ELR (cell line): Measurements from ENCODE around the gene AGAP1.

Experiments used
- DNase-seq: peaks from one replicate; pipeline ENCODE4 v3.0.0-alpha.2; 2015; ENCODE audit warnings: low read depth

AGAP1 gene

DNA sequence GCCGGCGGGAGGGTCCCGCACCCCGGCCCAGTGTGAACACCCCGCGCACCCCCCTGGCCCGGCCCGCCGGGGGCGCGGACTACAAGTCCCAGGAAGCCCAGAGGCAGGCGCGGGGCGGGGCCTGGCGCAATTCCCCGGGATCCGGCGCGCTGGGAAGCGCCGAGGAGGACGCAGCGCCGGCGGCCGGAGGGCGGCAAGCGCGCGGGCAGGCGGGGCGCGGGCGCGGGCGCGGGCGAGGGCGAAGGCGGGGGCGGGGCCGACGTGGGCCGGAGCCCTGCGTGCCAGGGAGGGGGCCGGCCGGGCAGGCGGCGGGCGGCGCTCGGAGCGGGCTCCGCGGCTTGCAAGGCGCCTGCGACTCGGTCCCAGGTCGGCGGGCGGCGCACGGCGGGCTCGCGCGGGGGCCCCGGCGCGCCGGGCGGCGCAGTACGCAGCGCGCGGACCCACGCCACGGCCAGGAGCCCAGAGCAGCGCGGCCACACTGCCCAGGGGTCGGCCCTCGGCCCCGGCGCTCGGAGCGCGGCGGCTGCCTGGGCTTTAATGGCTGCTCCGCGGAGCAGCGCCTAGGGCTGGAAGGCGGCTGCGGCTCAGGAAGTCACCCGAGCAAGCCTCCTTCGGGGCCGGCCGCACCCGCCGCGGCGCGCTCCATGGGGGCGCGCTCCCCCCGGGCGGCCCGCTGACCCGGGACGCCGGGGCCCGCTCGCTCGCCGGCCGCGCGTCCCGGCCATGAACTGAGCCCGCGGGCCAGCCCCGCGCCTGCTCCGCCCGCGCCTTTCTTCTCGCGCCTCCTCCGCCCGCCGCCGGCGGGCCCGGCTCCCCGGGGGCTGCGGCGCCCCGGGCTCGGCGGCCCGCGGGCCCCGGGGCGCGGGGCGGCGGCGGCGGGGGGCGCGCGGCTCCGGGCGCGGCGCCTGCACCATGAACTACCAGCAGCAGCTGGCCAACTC lies at the start of gene AGAP1:
TSS of gene AGAP1 (plus strand) at position 269 of the 941 bp plus-strand sequence.
- DNase-seq: peak; percentile 89

DNA sequence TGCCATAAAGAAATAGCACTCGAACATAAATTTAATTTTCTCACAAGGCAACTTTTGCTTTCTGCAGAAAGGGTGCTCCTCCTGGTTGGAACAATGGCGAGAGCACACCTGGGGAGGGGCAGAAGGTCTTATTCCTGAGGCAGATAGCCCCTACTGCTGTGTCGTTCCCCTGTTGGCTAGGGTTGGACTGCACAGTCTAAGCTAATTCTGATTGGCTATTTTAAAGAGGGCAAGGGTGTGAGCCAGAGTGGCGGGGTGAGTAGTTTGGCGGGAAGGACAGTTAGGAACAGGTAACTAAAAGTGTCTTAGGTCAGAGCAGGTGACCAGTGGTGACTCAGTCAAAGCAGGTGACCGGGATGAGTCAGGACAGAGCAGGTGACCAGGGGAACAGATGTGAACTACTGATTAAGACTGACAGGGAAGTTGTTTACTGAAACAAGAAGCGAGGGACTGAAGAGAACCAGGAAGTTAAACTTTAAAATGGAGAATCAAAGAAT lies 49.7 kb upstream of the AGAP1 start:
- DNase-seq: no peak

DNA sequence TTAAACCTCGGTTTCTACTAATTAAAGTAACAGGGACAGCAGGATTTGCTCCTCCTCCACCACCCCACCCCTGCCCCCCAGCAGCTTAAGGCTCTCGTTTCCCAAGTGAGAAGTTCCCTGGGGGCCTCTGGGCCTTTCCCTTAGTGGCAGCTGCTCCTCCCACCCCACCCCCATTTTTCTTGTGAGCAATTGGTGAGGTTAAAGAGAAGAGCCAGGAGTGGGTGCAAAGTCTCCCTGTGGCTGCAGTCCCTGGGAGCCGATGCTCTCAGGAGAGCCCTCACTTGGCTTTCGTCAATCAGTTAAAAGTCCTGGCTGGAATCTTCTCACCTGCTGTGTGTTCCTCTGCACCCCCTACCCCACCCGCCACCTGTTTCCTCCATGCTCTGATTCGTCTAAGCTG lies 48.7 kb upstream of the AGAP1 start:
- no peak for DNase-seq

DNA sequence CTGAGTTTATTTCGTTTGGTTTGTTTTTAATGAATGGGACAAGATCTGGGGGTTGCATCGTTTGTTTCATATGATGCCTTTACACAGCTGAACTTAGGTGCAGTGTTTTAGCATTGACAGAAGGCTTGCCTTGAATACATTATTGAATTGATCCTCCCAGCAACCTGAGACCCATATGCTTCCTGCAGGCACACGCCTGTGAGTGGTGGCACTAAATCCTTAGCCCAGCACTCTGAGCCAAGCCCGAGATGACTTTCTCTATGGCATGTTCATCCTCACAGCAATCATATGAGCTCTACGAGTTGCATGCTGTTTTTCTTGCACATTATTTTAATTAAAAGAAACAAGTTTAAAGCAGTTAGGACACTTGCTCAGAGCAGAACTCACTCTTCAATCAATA lies 47.8 kb upstream of the AGAP1 start:
- no peak for DNase-seq

DNA sequence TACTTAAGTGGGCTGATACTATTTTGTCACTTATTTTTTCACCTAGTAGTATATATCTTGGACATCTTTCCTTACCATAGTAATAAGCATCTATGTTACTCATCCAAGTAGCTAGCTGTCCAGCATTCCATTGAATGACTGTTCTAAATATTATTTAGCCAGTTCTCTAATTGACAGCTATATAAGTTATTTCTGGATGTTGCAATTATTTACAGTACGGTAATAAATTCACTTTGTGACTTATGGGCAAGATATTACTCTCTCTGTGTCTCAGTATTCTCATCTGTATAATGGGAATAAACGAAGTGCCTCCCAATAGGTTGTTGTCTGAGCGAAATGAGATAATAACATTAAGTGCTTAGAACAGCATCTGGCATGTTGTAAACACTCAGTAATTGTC lies 46.6 kb upstream of the AGAP1 start:
- peak; percentile 61 for DNase-seq

DNA sequence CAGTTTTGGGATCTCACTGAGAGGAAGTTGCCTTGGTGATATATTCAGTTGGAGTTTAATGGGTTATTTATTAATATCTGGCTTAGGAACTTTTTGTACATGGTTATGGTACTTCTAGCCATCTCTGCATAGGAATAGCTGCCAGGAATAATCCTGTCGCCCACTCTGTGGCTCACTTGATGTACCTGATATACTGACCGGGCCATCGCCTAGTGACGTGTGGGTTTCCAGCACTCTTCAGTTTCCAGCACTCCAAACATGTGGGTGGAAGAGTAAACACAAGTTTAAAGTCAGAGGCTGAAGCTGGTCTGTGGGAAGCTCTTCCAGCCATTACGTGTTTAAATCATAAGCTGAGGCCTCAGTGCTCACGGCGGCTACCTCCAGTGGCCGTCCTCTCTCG lies 44.3 kb upstream of the AGAP1 start:
- DNase-seq: no peak

DNA sequence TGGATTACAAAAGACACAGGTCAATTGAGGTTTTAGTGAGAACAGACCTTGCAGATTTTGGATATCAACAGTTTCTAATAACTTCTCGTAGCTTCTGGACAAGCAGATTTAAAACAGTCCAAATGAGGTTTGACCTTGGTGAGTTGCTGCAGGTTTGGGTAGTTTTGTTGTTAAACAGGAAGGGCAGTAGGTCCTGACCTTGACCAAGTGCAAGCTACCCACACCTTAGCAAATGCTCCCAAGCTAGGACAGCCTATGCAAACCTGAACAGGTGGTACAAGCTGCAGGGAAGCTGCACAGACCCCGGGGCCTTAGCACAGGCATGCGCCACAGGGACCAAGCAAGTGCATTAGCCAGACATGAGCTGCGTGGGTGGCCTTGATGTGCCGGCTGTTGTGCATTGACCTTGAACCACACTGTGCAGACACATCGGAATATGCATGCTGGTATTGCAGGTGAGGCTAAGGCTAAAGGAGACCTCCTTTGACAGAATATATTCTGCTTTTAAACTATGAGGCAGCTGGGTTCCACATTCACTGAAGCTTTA lies 40.2 kb upstream of the AGAP1 start:
- DNase-seq: no peak

DNA sequence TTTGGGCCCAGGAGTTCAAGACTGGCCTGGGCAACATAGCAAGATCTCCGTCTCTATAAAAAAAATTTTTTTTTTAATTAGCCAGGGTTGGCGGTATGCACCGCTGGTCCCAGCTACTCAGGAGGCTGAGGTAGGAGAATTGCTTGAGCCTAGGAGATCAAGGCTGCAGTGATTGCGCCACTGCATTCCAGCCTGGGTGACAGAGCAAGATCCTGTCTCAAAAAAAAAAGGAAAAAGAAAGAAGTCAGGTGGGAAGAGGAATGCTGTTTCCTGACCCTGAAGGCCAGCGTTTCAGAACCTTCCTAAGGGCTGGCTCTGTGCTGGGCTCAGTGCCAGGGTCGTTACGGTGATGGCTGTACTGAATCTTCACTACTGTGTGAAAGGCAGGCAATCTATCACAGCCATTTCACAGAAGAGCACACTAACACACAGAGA lies 35.0 kb upstream of the AGAP1 start:
- peak; percentile 64 for DNase-seq

DNA sequence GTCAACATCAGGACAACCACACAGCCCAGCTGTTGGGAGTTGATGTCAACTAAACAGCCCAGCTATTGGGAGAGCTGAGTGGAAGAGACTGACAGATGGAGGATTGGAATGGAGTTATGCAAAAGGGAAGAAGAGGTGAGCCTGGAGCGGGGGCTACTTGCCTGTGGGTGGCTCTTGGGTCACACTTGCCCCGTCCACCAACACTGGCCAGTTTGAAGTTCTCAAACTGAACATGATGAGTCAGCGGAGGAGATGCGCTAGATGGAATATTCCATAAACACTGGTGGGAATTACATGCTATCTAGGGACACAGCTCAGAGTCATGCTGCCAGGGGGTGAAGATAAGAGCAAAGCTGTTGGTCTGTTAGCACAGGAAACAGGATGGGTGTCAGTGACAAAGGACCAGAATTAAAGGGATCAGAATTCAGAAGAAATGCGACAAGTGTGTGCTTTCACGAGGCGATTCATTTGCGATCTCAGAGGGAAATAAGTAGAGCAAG lies 33.2 kb upstream of the AGAP1 start:
- DNase-seq: no peak

DNA sequence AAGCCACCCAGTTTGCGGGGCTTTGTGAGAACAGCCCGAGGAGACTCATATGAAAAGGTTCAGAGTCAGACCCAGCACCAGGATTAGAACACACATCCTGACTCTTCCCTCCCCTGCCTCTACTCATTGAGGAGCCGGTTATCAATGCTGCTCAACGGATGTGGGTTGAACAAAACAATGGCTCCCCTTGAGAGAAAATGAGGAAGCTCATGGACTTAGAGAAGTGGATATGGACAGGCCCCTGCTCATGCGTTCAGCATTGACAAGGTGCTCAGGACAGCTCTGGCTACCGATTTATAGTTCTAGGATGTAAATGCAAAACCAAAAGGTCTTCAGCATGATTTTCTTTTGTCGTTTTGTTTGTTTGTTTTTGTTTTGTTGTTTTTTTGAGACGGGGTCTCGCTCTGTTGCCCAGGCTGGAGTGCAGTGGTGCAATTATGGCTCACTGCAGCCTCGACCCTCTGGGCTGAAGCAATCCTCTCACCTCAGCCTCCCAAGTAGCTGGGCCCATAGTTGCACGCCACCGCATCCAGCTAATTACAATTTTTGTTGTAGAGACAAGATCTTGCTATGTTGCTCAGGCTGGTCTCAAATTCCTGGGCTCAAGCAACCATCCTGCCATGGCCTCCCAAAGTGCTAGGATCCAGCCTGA lies 32.0 kb upstream of the AGAP1 start:
- DNase-seq: no peak

DNA sequence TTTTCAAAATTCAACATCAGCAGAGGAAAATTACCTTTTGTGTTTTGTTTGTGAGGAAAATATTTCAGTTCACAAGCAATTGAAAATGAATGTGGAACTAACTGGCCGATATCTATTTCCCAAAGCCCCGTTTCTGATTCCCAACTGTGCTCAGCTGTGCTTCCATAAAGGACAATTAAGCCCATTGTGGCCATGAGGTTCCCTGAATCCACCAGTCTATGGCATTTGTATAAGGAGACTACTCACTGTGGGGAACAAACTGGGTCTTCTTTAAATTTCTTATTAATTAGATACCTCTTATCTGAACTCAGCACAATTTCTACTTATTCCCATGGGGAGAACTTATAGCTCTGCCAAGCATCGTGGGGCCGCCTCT lies 31.4 kb upstream of the AGAP1 start:
- DNase-seq: no peak

DNA sequence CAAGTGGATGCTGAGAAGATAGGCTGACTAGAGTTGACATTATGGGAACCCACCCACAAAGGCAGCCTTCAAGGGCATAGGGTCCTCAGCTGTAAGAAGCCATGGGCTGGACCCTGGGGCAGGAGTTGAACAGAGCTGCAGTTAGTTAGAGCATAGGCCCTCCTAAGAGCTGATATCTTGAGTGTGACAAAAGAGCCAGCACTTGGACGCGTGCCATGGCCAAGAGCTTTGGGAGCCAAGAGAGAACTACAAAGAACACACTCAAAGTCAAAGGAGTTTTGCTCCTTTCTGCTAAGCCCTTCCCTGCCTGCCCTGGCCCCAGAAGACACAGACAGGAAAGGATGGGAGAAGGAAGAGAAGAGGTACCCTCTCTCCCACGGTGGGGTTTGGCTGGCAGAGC lies 29.9 kb upstream of the AGAP1 start:
- no peak for DNase-seq

DNA sequence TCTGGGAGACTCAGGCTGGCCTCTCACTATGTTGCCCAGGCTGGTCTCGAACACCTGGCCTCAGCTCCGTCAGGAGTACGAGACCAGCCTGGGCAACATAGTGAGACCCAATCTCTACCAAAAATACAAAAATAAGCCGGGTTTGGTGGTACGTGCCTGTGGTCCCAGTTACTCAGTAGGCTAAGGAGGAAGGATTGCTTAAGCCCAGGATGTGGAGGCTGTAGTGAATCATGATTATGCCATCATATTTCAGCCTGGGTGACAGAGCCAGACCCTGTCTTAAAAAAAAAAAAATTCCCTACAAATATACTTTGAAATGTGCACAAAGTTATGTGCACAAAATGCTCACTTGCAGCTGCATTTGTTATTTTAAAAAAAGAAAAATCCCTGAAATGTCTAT lies 26.3 kb upstream of the AGAP1 start:
- DNase-seq: peak; percentile 84

DNA sequence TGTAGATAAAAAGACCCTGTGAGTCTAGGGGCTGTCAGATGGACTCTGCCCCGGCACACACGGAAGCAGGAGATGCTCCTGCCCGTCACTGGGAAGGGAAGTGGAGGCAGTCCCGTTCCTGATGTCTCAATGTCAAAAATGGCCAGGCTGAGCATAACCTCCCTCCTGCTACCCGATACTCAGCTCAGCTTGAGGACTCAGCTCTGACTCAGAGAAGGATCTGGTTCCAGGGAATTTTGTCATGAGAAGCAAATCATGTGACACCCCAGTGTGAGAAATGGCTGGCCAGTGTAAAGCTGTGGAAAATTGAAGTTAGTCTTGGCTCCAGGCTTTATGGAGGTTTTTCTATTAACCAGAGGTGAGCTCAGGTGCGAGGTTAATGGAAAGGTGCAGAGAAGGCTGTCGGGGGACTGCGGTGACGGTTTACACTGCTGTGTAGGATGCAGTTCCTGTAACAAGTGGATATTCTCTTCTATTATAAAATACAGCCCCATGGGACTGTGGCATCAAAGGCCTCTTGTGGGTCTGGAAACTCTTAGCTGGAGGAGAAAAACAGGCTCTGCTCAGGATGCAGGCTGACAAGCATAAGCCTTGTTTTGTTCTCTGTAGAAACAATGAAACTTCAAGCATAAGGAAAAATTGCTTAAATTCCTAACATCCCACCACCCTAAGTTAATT lies 24.7 kb upstream of the AGAP1 start:
- DNase-seq: peak; percentile 95

DNA sequence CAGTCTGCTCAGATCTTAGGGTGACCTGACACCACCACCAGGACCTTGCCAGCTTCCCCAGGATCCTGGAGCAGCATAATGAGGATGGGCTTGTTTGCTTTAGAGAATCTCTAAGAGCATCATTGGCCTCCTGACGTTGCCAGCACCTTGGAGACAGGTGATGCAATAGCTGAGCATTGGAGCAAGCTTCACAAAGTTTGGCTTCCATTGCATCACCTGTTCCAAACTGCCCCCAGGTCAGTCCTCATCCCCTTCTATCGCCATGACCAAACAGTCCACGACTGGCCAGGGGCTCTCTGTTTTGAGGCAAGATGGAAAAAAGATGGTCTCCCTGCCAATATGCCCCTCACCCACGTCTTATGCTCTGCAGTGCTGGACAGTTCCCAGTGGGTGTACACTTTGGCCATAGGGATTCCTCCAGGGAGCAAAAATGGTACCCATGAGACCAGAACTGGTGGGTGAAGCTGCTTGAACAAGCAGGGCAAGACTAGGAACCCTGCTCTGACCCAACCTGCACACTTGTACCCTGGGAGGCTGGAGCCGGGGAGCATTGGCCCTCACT lies 22.6 kb upstream of the AGAP1 start:
- DNase-seq: no peak

DNA sequence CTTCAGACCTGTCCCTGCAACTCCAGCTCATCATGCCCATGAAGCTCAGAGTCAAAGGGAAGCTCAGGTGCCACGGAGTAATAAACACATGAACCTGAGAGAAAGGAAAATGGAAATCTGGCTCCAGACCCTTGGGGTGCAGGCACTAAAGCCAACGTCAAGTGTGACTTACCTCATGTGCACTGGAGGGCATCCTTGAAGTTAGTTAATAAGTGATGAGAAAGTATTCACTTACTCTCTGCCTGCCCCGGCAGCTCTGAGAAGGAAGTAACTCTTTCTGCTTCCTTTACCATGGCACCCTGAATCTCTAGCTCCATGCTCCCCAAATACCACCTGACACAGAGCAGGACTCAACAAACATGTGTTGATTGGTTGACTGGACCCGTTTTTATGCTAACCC lies 21.4 kb upstream of the AGAP1 start:
- no peak for DNase-seq

DNA sequence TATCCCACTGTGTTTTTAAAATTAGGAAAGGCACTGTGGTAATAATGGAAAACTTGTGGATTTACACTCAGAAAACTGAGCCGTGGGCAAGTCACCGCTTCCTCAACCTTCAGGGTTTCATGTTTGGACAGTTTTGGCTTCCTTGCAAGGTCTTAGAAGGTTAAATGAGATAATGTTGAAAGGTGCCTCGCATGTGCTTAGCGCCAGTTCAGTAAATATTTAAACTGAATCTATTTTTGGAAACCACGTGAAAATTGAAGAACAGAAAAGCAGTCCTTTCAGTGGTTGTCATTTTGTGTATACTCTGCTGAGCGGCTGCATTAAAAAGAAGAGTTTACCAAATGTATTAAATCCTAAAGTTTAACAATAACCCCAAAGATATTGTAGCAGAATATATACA lies 15.2 kb upstream of the AGAP1 start:
- DNase-seq: no peak

DNA sequence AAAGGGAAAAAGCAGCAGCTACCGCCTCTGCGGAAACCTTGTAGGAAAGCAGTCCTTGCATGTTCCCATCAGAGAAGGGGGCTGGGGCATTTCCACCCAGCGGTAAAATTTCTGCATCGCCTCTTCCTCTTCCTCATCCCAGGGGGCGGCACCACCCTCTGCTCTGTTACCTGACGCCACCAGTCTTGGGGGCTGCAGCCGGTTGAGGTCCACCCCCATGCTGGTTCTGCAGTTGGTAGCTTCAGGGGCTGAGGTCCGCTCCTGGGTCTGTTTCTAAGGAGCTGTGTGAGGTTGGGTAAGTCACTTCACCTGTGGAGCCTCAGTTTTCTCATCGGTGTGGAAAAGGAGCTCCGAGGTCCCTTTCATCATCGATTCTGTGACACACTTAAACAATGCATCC lies 14.2 kb upstream of the AGAP1 start:
- no peak for DNase-seq

DNA sequence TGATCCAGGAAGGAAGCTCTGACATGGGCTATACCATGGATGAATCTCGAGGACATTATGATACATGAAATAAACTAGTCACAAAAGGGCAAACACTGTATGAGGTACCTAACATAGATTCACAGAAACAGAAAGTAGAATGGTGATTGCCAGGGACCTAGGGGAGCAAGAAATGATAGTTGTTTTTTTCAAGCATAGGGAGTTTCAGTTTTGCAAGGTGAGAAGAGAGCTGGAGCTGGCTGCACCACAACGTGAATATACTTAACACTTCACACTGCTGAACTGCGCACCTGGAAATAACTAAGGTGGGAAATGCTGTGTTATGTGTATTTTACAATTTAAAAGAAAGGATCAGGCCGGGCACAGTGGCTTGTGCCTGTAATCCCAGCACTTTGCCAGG lies 13.2 kb upstream of the AGAP1 start:
- no peak for DNase-seq

DNA sequence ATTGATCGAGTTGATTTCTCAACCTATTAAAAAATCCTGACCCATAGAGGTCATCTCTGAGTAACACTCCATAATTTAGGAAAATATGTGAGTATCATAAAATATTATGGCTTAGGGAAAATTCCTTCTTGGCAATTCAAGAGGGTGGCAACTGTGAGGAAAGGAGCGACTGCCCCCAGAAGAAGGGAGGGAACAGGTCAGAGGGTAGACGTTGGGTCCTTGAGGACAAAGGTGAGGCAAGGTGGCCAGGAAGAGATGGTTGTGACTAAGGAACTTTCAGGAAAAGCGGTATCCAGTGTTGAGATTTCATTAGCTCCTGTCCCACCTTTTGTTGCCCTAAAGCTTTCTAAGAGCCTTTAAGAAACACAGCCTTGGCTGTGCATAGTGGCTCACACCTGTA lies 10.5 kb upstream of the AGAP1 start:
- no peak for DNase-seq

DNA sequence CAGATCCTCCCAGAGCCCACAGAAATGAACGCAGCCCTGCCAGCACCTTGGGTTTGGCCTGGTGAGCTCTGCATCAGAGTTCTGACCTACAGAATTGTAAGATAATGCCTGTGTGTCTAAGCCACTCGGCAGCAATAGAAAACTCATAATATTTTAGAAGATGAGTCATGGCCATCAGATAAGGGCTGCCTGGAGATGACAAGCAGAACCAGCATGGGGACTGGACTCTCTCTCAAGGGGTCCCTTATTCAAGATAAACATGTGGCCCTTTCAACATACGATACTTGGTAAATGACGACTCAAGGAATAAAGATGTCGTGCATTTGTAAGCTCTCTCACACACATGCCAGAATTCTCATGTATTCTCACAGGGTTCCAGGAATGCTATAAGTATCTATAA lies 8.5 kb upstream of the AGAP1 start:
- DNase-seq: no peak

DNA sequence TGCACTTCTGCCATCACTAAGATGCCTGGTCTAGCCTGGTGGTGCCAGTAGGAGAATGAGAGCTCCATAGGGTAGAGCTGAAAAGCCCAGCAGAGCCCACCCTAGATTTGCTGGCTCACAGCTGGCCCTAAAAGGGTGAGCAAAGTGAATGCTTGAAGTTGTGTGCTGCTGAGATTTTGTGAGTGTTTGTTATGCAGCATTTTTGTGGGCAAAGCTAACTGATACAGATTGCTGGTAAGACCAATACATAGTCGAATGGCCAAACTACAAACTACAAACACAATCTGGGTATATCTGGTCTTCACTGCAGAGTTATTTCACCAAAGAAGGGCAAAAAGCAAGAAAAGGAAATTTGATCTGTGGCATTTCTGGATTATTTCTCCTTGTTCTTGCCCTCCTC lies 7.1 kb upstream of the AGAP1 start:
- DNase-seq: no peak
